ENCODE data around the gene DSCAML1. TPM values are rescaled to one million over a fixed set of nuclear protein-coding genes. Genes with fewer than 3 reads are reported as not detected.
A peak's percentile ranks its signal among the peaks of the same experiment; 100 is the strongest.

DSCAML1 gene
- total RNA-seq, 1 experiment from 2014 or later, result 0.90 TPM

DNA sequence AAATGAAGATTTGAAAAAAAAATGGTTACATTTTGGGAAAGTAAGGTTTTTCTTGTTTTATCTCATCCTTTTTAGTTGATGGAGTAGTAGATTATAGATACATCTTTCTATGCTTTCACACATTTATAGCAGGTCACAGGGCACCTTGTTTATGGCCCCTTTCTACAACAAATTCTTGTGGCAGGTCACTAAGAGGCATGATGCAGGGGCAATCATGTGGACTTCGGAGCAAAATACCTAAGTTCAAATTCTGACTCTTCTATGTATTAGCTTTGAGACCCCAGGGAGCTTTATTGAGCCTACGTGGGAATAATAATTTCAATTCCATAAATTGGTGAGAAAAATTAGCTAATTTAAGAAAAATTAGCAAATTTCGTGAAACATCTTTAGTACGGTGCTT, 177.4 kb downstream of the DSCAML1 start:
- POLR2A ChIA-PET, result no interaction called here
- DNase-seq (ENCODE audit: low spot score) (no peak), ATAC-seq (no peak)
- no peaks in the 10 kb centered on the region for H3K36me3 Mint-ChIP-seq
- H3K9me3 Mint-ChIP-seq, result peaks cover 9% of the 10 kb centered on the region
- no peaks in the 10 kb centered on the region; the same call in 1 of the 2 replicates for H3K27me3 Mint-ChIP-seq (ENCODE audit: low read depth)
- H3K4me3 Mint-ChIP-seq, result no peak overlapping the region
- CTCF ChIA-PET, result interaction anchor here (1.6 to 12.9 kb wide), 4 partner anchors 73 to 194 kb away, joined by 4 to 175 read pairs (median 20); no protein-coding TSS in a partner anchor
- no peak overlapping the region for H3K27ac Mint-ChIP-seq
- TF ChIP-seq, protein P1, sequence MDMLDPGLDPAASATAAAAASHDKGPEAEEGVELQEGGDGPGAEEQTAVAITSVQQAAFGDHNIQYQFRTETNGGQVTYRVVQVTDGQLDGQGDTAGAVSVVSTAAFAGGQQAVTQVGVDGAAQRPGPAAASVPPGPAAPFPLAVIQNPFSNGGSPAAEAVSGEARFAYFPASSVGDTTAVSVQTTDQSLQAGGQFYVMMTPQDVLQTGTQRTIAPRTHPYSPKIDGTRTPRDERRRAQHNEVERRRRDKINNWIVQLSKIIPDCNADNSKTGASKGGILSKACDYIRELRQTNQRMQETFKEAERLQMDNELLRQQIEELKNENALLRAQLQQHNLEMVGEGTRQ (CRISPR knock-in tag; IDR thresholded peaks at IDR 0.05), result no peak
- no peak for TF ChIP-seq HMGA2 (CRISPR knock-in tag; IDR thresholded peaks at IDR 0.05)
- H3K4me1 Mint-ChIP-seq, result peaks cover 24% of the 10 kb centered on the region

DNA sequence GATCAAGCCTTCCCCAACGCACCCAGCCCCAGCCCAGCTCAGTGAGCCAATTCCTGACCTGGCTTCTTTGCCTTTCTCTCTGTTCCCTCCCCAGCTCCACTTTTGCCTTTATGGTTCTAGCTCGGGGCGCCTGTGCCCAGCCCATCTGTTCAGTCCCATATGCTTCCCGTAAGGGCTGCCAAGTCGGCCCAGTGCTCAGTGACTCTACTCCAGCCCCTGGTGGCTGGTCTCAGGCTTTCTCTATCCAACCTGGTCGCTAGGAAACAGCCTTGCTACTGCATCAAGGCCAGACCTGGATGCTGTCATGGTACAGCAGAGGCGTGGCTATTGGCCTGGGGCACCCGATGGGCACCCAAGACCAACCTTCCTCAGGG, 178.0 kb downstream of the DSCAML1 start:
- Mint-ChIP-seq H3K4me3 (no peak overlapping the region), H3K27me3 (ENCODE audit: low read depth) (no peaks in the 10 kb centered on the region; the same call in 1 of the 2 replicates), H3K9me3 (peaks cover 9% of the 10 kb centered on the region), H3K36me3 (no peaks in the 10 kb centered on the region), H3K27ac (no peak overlapping the region), H3K4me1 (peaks cover 31% of the 10 kb centered on the region)
- ChIA-PET POLR2A (no interaction called here), CTCF (interaction anchor here (0.7 to 12.9 kb wide), 14 partner anchors 12 to 198 kb away, joined by 3 to 175 read pairs (median 3); no protein-coding TSS in a partner anchor)
- ATAC-seq, result peak; percentile 93
- peak; percentile 59 for DNase-seq (ENCODE audit: low spot score)
- TF ChIP-seq ERG (CRISPR knock-in tag; IDR thresholded peaks at IDR 0.05) (no peak), ZNF263 (CRISPR knock-in tag; IDR thresholded peaks at IDR 0.05; ENCODE audit: low read depth) (no peak), CBFB (CRISPR knock-in tag; IDR thresholded peaks at IDR 0.05; ENCODE audit: low read depth) (no peak), JAZF1 (CRISPR knock-in tag; IDR thresholded peaks at IDR 0.05) (no peak), FOXP1 (CRISPR knock-in tag; IDR thresholded peaks at IDR 0.05; ENCODE audit: borderline replicate concordance) (no peak), ZNF138 (CRISPR knock-in tag; conservative IDR thresholded peaks at IDR 0.05) (no peak), MLX (CRISPR knock-in tag; IDR thresholded peaks at IDR 0.05) (no peak), ATF1 (CRISPR knock-in tag; IDR thresholded peaks at IDR 0.05) (no peak), ZNF219 (CRISPR knock-in tag; IDR thresholded peaks at IDR 0.05; ENCODE audit: borderline replicate concordance) (no peak), TP53 (CRISPR knock-in tag; IDR thresholded peaks at IDR 0.05) (no peak), ZNF671 (CRISPR knock-in tag; IDR thresholded peaks at IDR 0.05) (no peak), GTF2I (CRISPR knock-in tag; conservative IDR thresholded peaks at IDR 0.05) (no peak), ZNF317 (CRISPR knock-in tag; IDR thresholded peaks at IDR 0.05; ENCODE audit: borderline replicate concordance, low read depth) (no peak)
- TF ChIP-seq, protein P2, sequence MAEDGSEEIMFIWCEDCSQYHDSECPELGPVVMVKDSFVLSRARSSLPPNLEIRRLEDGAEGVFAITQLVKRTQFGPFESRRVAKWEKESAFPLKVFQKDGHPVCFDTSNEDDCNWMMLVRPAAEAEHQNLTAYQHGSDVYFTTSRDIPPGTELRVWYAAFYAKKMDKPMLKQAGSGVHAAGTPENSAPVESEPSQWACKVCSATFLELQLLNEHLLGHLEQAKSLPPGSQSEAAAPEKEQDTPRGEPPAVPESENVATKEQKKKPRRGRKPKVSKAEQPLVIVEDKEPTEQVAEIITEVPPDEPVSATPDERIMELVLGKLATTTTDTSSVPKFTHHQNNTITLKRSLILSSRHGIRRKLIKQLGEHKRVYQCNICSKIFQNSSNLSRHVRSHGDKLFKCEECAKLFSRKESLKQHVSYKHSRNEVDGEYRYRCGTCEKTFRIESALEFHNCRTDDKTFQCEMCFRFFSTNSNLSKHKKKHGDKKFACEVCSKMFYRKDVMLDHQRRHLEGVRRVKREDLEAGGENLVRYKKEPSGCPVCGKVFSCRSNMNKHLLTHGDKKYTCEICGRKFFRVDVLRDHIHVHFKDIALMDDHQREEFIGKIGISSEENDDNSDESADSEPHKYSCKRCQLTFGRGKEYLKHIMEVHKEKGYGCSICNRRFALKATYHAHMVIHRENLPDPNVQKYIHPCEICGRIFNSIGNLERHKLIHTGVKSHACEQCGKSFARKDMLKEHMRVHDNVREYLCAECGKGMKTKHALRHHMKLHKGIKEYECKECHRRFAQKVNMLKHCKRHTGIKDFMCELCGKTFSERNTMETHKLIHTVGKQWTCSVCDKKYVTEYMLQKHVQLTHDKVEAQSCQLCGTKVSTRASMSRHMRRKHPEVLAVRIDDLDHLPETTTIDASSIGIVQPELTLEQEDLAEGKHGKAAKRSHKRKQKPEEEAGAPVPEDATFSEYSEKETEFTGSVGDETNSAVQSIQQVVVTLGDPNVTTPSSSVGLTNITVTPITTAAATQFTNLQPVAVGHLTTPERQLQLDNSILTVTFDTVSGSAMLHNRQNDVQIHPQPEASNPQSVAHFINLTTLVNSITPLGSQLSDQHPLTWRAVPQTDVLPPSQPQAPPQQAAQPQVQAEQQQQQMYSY (CRISPR knock-in tag; IDR thresholded peaks at IDR 0.05), result no peak
